H1 (cell line): ENCODE results near the gene SRRM2. TPM values are rescaled to one million over a fixed set of nuclear protein-coding genes. Genes with fewer than 3 reads are reported as not detected.

Source experiments
- ASH2L ChIP-seq: fragments of 200-600, 300-600 bp; sonication (generic); IDR thresholded peaks from one replicate; pipeline ENCODE4 v1.7.1; 2017; ENCODE audit warnings: low read length
- BRCA1 ChIP-seq: IDR thresholded peaks from 2 replicates; pipeline ENCODE4 v1.6.1; 2012; ENCODE audit warnings: low read depth, low read length, improper control_type of control experiment
- E2F6 ChIP-seq: IDR thresholded peaks from 2 replicates; pipeline ENCODE4 v1.6.1; 2012; ENCODE audit warnings: inconsistent platforms
- JUND ChIP-seq: IDR thresholded peaks from 2 replicates; pipeline ENCODE4 v1.6.1; 2011; ENCODE audit warnings: mild to moderate bottlenecking, improper control_type of control experiment, low read length
- KDM4A ChIP-seq: IDR thresholded peaks from one replicate; pipeline ENCODE4 v1.7.1; 2012; ENCODE audit warnings: low read depth, mild to moderate bottlenecking, moderate library complexity, low read length, inconsistent platforms; ENCODE audit not compliant: severe bottlenecking
- MAX ChIP-seq: IDR thresholded peaks from 2 replicates; pipeline ENCODE4 v1.6.1; 2012; ENCODE audit warnings: inconsistent platforms
- NANOG ChIP-seq: IDR thresholded peaks from 2 replicates; pipeline ENCODE4 v1.6.1; 2011; ENCODE audit warnings: low read length, low read depth, mild to moderate bottlenecking, inconsistent platforms; ENCODE audit not compliant: insufficient read depth, poor library complexity, severe bottlenecking
- NRF1 ChIP-seq: IDR thresholded peaks from 2 replicates; pipeline ENCODE4 v1.6.1; 2011; ENCODE audit warnings: mild to moderate bottlenecking, low read depth, low read length, improper control_type of control experiment
- PHF8 ChIP-seq: fragments of 200-600 bp; sonication (generic); conservative IDR thresholded peaks from 2 replicates; pipeline ENCODE4 v1.7.1; 2012; ENCODE audit warnings: low read depth, mild to moderate bottlenecking, inconsistent platforms, low read length, moderate library complexity
- POLR2A ChIP-seq, 2 experiments: IDR thresholded peaks; 1 replicate in 1 of 2; 2 replicates in 1 of 2; pipeline ENCODE4 v1.6.1; 2011; ENCODE audit warnings: low read depth in 2 of 2, low read length in 2 of 2, mild to moderate bottlenecking in 2 of 2; ENCODE audit errors: control extremely low read depth in 1 of 2
- POLR2AphosphoS5 ChIP-seq: IDR thresholded peaks from 2 replicates; pipeline ENCODE4 v1.6.1; 2011; ENCODE audit warnings: low read depth, low read length
- RBBP5 ChIP-seq: IDR thresholded peaks from 2 replicates; pipeline ENCODE4 v1.7.1; 2012; ENCODE audit warnings: low read depth, mild to moderate bottlenecking, inconsistent platforms, low read length, moderate library complexity, borderline replicate concordance
- RXRA ChIP-seq: IDR thresholded peaks from 2 replicates; pipeline ENCODE4 v1.6.1; 2011; ENCODE audit warnings: low read depth, mild to moderate bottlenecking, low read length, moderate library complexity; ENCODE audit not compliant: insufficient read depth
- SIN3A ChIP-seq, 2 experiments: IDR thresholded peaks in 1 of 2; conservative IDR thresholded peaks in 1 of 2; 2 replicates each; pipeline ENCODE4 v1.6.1; 2011 to 2012; ENCODE audit warnings: low read length in 2 of 2, improper control_type of control experiment in 1 of 2, low read depth in 1 of 2, mild to moderate bottlenecking in 1 of 2
- SIRT6 ChIP-seq: IDR thresholded peaks from one replicate; pipeline ENCODE4 v1.7.1; 2012; ENCODE audit warnings: low read length, inconsistent platforms
- SIX5 ChIP-seq: IDR thresholded peaks from 2 replicates; pipeline ENCODE4 v1.6.1; 2011; ENCODE audit warnings: mild to moderate bottlenecking, low read depth, low read length
- SP1 ChIP-seq: IDR thresholded peaks from 2 replicates; pipeline ENCODE4 v1.6.1; 2011; ENCODE audit warnings: low read depth, low read length
- TAF1 ChIP-seq: IDR thresholded peaks from 2 replicates; pipeline ENCODE4 v1.6.1; 2011; ENCODE audit warnings: mild to moderate bottlenecking, low read depth, low read length
- TBP ChIP-seq: IDR thresholded peaks from 2 replicates; pipeline ENCODE4 v1.6.1; 2011; ENCODE audit warnings: low read depth, low read length, improper control_type of control experiment
- TEAD4 ChIP-seq: IDR thresholded peaks from 2 replicates; pipeline ENCODE4 v1.6.1; 2012; ENCODE audit warnings: low read depth, low read length, inconsistent platforms, mixed read lengths
- YY1 ChIP-seq: IDR thresholded peaks from 2 replicates; pipeline ENCODE4 v1.6.1; 2011; ENCODE audit warnings: low read depth, mild to moderate bottlenecking, low read length
- polyA plus RNA-seq, 7 experiments: library from polyadenylated mRNA; depleted of rRNA in 3 of 7; stranded (reverse) in 5 of 7; unstranded in 2 of 7; fragments of >200 nt in 5 of 7; fragments of 200-250 nt in 2 of 7; gene quantifications; 1 replicate in 5 of 7; 2 replicates in 1 of 7; 4 replicates in 1 of 7; pipeline versions ENCODE4 v1.2.1 to v1.2.3, GENCODE V29; 2011 to 2013; ENCODE audit warnings: missing spikeins in 2 of 7, mixed read lengths in 2 of 7
- total RNA-seq: library from RNA; stranded (reverse); fragmentation: NEBNext Ultra II Directional; extraction: Animal tissue kit (Norgen Biotek cat#: 25700); gene quantifications from 2 replicates; pipeline ENCODE4 v1.2.1, GENCODE V29; 2021

SRRM2 gene
- total and polyA plus RNA-seq, 2 of the 8 experiments (the other 6 are each of a cell fraction or from before 2014, with no cell fraction given) = 300 to 579 TPM

GRCh38 chr16:2752035-2752849, at the start of gene SRRM2 (continued):
- peak; percentile 76; the same call in 1 of the 2 replicates for TF ChIP-seq RBBP5
- TF ChIP-seq TAF1 = peak; percentile 86
- peak; percentile 21 for TF ChIP-seq JUND
- TF ChIP-seq NANOG = no peak
- TF ChIP-seq PHF8 = peak; percentile 96
- TF ChIP-seq SIRT6 = no peak
- TF ChIP-seq MAX = peak; percentile 46
- TF ChIP-seq BRCA1 = no peak
- peak; percentile 85 to 95 for TF ChIP-seq POLR2A (IDR thresholded peaks at IDR 0.05; ENCODE audit: control extremely low read depth in 1 of 2, low read depth in 2 of 2, low read length in 2 of 2)
- TF ChIP-seq YY1 = peak; percentile 98
- peak; percentile 67 for TF ChIP-seq TBP
- TF ChIP-seq SP1 = peak; percentile 47; the same call in 1 of the 2 replicates
- TF ChIP-seq NRF1 = peak; percentile 23
- TF ChIP-seq E2F6 = peak; percentile 66
- peak; percentile 10 for TF ChIP-seq ASH2L
- peak in 1 of 2 experiments; percentile 39; a peak in 1 of 4 replicates for TF ChIP-seq SIN3A (conservative IDR thresholded peaks at IDR 0.05 in 1 of 2, IDR thresholded peaks at IDR 0.05 in 1 of 2; ENCODE audit: low read depth in 1 of 2, low read length in 2 of 2)
- TF ChIP-seq POLR2AphosphoS5 = peak; percentile 86
- peak; percentile 14; the same call in 1 of the 2 replicates for TF ChIP-seq TEAD4
- peak; percentile 69 for TF ChIP-seq SIX5
- TF ChIP-seq RXRA = no peak
- peak; percentile 46 for TF ChIP-seq KDM4A
